ENCODE measurements around the gene ELFN1. TPM values are rescaled to one million over a fixed set of nuclear protein-coding genes. Genes with fewer than 3 reads are reported as not detected.

The ELFN1 gene
- total RNA-seq, 4 donors from 2014 or later = 1.4 to 2.5 (median 1.9) TPM

- WGBS = 87% methylated on average over 15 of the region's 15 CpGs
- no peak for DNase-seq (ENCODE audit: low spot score in 2 of 2)
- Histone ChIP-seq H3K9me3 (peaks cover 6% of the 10 kb centered on the region), H3K27me3 (peaks cover 26% of the 10 kb centered on the region), H3K4me1 (peaks cover 18% of the 10 kb centered on the region), H3K4me3 (no peak overlapping the region), H3K36me3 (no peaks in the 10 kb centered on the region), H3K27ac (no peak overlapping the region)
- TF ChIP-seq POLR2AphosphoS5 (IDR thresholded peaks at IDR 0.05) = no peak
- no peak for TF ChIP-seq EP300 (IDR thresholded peaks at IDR 0.05)
- no peak for TF ChIP-seq CTCF (IDR thresholded peaks at IDR 0.05)
- TF ChIP-seq POLR2A (IDR thresholded peaks at IDR 0.05) = no peak
Measured at GRCh38 chr7:1727812-1728570, 57.9 kb downstream of the ELFN1 start.

- 94% methylated on average over 5 of the region's 8 CpGs for WGBS
- Histone ChIP-seq H3K4me3 (no peak overlapping the region), H3K27me3 (peaks cover 29% of the 10 kb centered on the region), H3K36me3 (no peaks in the 10 kb centered on the region), H3K4me1 (peaks cover 18% of the 10 kb centered on the region), H3K27ac (no peak overlapping the region), H3K9me3 (peaks cover 6% of the 10 kb centered on the region)
- no peak for TF ChIP-seq POLR2A (IDR thresholded peaks at IDR 0.05)
- TF ChIP-seq EP300 (IDR thresholded peaks at IDR 0.05) = no peak
- TF ChIP-seq POLR2AphosphoS5 (IDR thresholded peaks at IDR 0.05) = no peak
- TF ChIP-seq CTCF (IDR thresholded peaks at IDR 0.05) = no peak
- no peak for DNase-seq (ENCODE audit: low spot score in 2 of 2)
Measured at GRCh38 chr7:1729183-1729582, 59.1 kb downstream of the ELFN1 start.

GRCh38 chr7:1729773-1730172 lies 59.7 kb downstream of the ELFN1 start:
- 95% methylated on average over 13 of the region's 16 CpGs for WGBS
- Histone ChIP-seq H3K27me3 (peaks cover 31% of the 10 kb centered on the region), H3K4me1 (peaks cover 18% of the 10 kb centered on the region), H3K36me3 (no peaks in the 10 kb centered on the region), H3K27ac (no peak overlapping the region), H3K4me3 (no peak overlapping the region), H3K9me3 (peaks cover 6% of the 10 kb centered on the region)
- TF ChIP-seq POLR2AphosphoS5 (IDR thresholded peaks at IDR 0.05) = no peak
- DNase-seq (ENCODE audit: low spot score in 2 of 2) = no peak

GRCh38 chr7:1732072-1732471 lies 62.0 kb downstream of the ELFN1 start:
- TF ChIP-seq EP300 (IDR thresholded peaks at IDR 0.05) (no peak), CTCF (IDR thresholded peaks at IDR 0.05) (no peak), POLR2A (IDR thresholded peaks at IDR 0.05) (no peak), POLR2AphosphoS5 (IDR thresholded peaks at IDR 0.05) (no peak)
- Histone ChIP-seq H3K9me3 (peaks cover 6% of the 10 kb centered on the region), H3K27me3 (peaks cover 30% of the 10 kb centered on the region), H3K4me3 (no peak overlapping the region), H3K4me1 (no peaks in the 10 kb centered on the region), H3K27ac (no peak overlapping the region), H3K36me3 (no peaks in the 10 kb centered on the region)
- WGBS = 83% methylated on average over 6 of the region's 7 CpGs
- no peak for DNase-seq (ENCODE audit: low spot score in 2 of 2)

- H3K27ac ChIP-seq = no peak overlapping the region
- no peak for TF ChIP-seq POLR2AphosphoS5 (IDR thresholded peaks at IDR 0.05)
- TF ChIP-seq POLR2A (IDR thresholded peaks at IDR 0.05) = no peak
- TF ChIP-seq EP300 (IDR thresholded peaks at IDR 0.05) = no peak
- no peak for TF ChIP-seq CTCF (IDR thresholded peaks at IDR 0.05)
- no peaks in the 10 kb centered on the region for H3K36me3 ChIP-seq
- no peak for DNase-seq (ENCODE audit: low spot score in 2 of 2)
- H3K9me3 ChIP-seq = peaks cover 6% of the 10 kb centered on the region
- no peak overlapping the region for H3K4me3 ChIP-seq
- H3K4me1 ChIP-seq = no peaks in the 10 kb centered on the region
- H3K27me3 ChIP-seq = peaks cover 32% of the 10 kb centered on the region
- WGBS = 77% methylated on average over 10 of the region's 10 CpGs
Measured at GRCh38 chr7:1732645-1733044, 62.6 kb downstream of the ELFN1 start.
